Activated T-helper 1 cell treated with anti-CD3 and anti-CD28 coated beads, Interleukin-12 subunit alpha, Interleukin-12 subunit beta, Interleukin-2, Interleukin-4 antibody, amounts not matched to agents 30 ng/mL and 10 ng/mL and 1 ng/mL, durations not matched to agents 14 hours and 24 hours and 36 hours (primary cell): ENCODE data around the gene EFCAB6. TPM values are rescaled to one million over a fixed set of nuclear protein-coding genes. Genes with fewer than 3 reads are reported as not detected.
A peak's percentile ranks its signal among the peaks of the same experiment; 100 is the strongest.

Experiments used
- DNase-seq: peaks from one replicate; pipeline ENCODE4 v3.0.0; 2021; ENCODE audit warnings: low spot score
- H3K27ac Mint-ChIP-seq: one replicate; pipeline ENCODE4 v1.8.0; 2021; ENCODE audit warnings: mild to moderate bottlenecking, mixed read lengths
- H3K27me3 Mint-ChIP-seq: one replicate; pipeline ENCODE4 v1.8.0; 2022; ENCODE audit warnings: mild to moderate bottlenecking, moderate library complexity, mixed read lengths; ENCODE audit not compliant: insufficient read depth
- H3K36me3 Mint-ChIP-seq: one replicate; pipeline ENCODE4 v1.8.0; 2021; ENCODE audit warnings: low read depth, mixed read lengths
- H3K4me1 Mint-ChIP-seq: one replicate; pipeline ENCODE4 v1.8.0; 2021; ENCODE audit warnings: low read depth, mixed read lengths
- H3K4me3 Mint-ChIP-seq: one replicate; pipeline ENCODE4 v1.8.0; 2021; ENCODE audit warnings: mild to moderate bottlenecking, moderate library complexity, mixed read lengths
- H3K9me3 Mint-ChIP-seq: one replicate; pipeline ENCODE4 v1.8.0; 2021; ENCODE audit warnings: mixed read lengths
- intact Hi-C: fragments of 100-400 bp; cut with micrococcal nuclease; formaldehyde crosslinking; loops from one replicate; pipeline ENCODE4 v1.15.1; 2024
- total RNA-seq: library from RNA; stranded (reverse); gene quantifications from 2 replicates; pipeline ENCODE4 v1.2.3, GENCODE V29; 2022

EFCAB6 gene, protein sequence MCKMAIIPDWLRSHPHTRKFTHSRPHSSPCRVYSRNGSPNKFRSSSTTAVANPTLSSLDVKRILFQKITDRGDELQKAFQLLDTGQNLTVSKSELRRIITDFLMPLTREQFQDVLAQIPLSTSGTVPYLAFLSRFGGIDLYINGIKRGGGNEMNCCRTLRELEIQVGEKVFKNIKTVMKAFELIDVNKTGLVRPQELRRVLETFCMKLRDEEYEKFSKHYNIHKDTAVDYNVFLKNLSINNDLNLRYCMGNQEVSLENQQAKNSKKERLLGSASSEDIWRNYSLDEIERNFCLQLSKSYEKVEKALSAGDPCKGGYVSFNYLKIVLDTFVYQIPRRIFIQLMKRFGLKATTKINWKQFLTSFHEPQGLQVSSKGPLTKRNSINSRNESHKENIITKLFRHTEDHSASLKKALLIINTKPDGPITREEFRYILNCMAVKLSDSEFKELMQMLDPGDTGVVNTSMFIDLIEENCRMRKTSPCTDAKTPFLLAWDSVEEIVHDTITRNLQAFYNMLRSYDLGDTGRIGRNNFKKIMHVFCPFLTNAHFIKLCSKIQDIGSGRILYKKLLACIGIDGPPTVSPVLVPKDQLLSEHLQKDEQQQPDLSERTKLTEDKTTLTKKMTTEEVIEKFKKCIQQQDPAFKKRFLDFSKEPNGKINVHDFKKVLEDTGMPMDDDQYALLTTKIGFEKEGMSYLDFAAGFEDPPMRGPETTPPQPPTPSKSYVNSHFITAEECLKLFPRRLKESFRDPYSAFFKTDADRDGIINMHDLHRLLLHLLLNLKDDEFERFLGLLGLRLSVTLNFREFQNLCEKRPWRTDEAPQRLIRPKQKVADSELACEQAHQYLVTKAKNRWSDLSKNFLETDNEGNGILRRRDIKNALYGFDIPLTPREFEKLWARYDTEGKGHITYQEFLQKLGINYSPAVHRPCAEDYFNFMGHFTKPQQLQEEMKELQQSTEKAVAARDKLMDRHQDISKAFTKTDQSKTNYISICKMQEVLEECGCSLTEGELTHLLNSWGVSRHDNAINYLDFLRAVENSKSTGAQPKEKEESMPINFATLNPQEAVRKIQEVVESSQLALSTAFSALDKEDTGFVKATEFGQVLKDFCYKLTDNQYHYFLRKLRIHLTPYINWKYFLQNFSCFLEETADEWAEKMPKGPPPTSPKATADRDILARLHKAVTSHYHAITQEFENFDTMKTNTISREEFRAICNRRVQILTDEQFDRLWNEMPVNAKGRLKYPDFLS (N-terminal part only)
- total RNA-seq = 0.17 TPM in 1 of 2 replicates, not detected in the other

- Mint-ChIP-seq H3K27ac (peak within 1 kb of the TSS; percentile 88), H3K4me3 (peak within 1 kb of the TSS; percentile 94), H3K9me3 (no peaks in the 10 kb centered on the region), H3K4me1 (peaks cover 39% of the 10 kb centered on the region), H3K27me3 (peaks cover 5% of the 10 kb centered on the region), H3K36me3 (no peaks in the 10 kb centered on the region)
- peak; percentile 86 for DNase-seq
- intact Hi-C loops = loop anchor here (1.0 to 5.0 kb wide), 3 partner anchors 111 to 685 kb away; partner anchors contain the start of genes PNPLA3, RTL6 and SAMM50
Observed at GRCh38 chr22:43812149-43812842, at the start of gene EFCAB6. Gene EFCAB6 (minus strand): TSS chr22:43812305. CDS start chr22:43782318, 29,987 bp downstream.

GRCh38 chr22:43861529-43861928, 49.4 kb upstream of the EFCAB6 start:
- intact Hi-C loops = no loop called here
- DNase-seq = no peak
- Mint-ChIP-seq H3K27ac (no peak overlapping the region), H3K4me3 (no peak overlapping the region), H3K36me3 (no peaks in the 10 kb centered on the region), H3K9me3 (no peaks in the 10 kb centered on the region), H3K27me3 (peaks cover 30% of the 10 kb centered on the region), H3K4me1 (no peaks in the 10 kb centered on the region)

DNA sequence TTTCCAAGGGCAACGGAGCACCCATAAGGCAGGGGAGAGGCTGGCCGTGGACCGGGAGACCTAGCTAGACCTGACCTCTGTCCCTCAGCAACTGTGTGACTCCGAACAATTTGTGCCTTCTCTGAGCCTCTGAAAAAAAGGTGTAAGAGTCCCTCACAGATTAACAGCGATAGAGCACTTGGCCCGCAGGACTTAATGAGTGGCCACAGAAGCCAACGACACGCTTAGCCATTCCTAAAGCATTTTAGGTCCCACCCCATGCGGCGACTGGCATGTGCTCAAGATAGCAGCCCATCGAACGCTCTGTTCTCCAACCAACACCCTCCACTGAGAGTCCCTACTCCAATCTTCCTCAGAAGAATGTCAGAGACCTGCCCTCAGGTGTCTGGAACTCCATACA, 48.7 kb upstream of the EFCAB6 start:
- no peak overlapping the region for H3K27ac Mint-ChIP-seq
- intact Hi-C loops = no loop called here
- no peaks in the 10 kb centered on the region for H3K36me3 Mint-ChIP-seq
- peaks cover 30% of the 10 kb centered on the region for H3K27me3 Mint-ChIP-seq
- H3K4me1 Mint-ChIP-seq = no peaks in the 10 kb centered on the region
- H3K4me3 Mint-ChIP-seq = no peak overlapping the region
- no peaks in the 10 kb centered on the region for H3K9me3 Mint-ChIP-seq
- no peak for DNase-seq

- Mint-ChIP-seq H3K27ac (no peak overlapping the region), H3K27me3 (peaks cover 30% of the 10 kb centered on the region), H3K4me3 (no peak overlapping the region), H3K9me3 (no peaks in the 10 kb centered on the region), H3K36me3 (no peaks in the 10 kb centered on the region), H3K4me1 (no peaks in the 10 kb centered on the region)
- intact Hi-C loops = no loop called here
- DNase-seq = no peak
Observed at GRCh38 chr22:43860126-43860525, 48.0 kb upstream of the EFCAB6 start.

DNA sequence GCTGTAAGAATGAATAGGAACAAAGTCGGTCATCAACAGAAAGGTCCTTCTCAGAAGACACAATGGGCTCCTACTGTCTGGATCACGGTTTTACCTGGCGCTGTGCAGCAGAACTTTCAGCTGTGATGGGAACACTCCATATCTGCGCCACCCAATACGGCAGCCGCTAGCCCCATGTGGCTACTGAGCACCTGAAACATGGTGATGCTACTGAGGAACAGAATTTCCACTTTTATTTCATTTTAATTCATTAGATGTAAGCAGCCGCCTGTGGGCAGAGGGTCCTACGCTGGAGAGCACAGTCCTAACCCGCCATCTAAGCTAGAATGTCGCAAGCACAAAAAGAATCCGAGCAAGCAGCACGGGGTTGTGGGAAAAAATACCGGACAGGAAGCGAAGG, 47.5 kb upstream of the EFCAB6 start:
- Mint-ChIP-seq H3K9me3 (no peaks in the 10 kb centered on the region), H3K4me3 (no peak overlapping the region), H3K36me3 (no peaks in the 10 kb centered on the region), H3K27ac (no peak overlapping the region), H3K4me1 (no peaks in the 10 kb centered on the region), H3K27me3 (peaks cover 30% of the 10 kb centered on the region)
- intact Hi-C loops = no loop called here
- DNase-seq = no peak

DNA sequence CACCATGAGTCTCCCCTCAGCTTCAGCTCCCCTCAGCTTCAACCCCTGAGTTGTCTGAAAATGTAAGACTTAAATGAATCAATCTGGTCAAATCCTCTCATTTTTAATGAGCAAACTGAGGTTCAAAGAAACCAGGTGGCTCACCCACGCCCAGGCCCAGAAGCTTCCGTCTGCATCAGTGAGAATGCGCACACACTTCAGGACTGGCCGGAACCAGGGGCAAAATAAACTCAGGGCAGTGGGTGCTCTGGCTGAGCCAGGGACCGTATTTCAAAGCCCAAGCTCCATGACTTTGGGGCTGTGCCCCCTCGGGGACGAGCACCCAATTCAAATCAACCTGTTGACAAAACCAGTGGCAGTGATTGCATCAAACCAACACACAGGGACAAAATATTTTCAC, 47.1 kb upstream of the EFCAB6 start:
- H3K36me3 Mint-ChIP-seq = no peaks in the 10 kb centered on the region
- no peaks in the 10 kb centered on the region for H3K9me3 Mint-ChIP-seq
- intact Hi-C loops = no loop called here
- no peak overlapping the region for H3K27ac Mint-ChIP-seq
- no peak overlapping the region for H3K4me3 Mint-ChIP-seq
- DNase-seq = no peak
- no peaks in the 10 kb centered on the region for H3K4me1 Mint-ChIP-seq
- peaks cover 30% of the 10 kb centered on the region for H3K27me3 Mint-ChIP-seq

DNA sequence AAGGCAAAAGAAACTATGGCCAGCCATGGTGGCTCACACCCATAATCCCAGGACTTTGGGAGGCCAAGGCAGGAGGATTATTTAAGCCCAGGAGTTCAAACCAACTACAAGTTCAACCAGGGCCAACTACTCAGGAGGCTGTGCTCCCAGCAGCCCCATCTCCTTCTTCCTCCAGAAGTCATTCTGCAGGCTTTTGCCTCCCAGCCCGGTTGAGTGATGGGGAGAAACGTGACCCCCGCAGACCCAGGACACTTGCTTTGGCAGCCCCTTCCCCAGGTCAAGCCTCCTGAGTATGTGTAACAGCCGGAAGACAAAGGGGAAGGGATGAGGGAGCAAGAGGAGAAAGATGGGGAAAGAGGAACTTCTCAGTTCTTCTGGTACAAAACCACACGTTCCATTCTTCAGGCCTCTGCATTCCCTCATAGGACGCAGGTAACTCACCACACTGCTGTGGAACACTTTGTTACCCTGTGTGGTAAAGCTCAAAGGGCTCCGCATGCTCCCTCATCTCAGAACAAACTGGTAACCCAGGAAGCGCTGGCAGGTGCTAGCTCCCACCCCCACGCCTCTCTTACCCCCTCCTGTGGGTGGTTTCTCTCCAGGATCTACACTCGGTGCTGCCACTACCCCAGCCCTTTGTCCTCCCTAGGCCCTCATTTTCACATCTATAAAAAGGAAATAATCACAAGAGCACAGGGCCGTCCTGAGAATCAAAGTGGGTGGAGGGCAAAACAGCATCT, 46.2 kb upstream of the EFCAB6 start:
- Mint-ChIP-seq H3K36me3 (no peaks in the 10 kb centered on the region), H3K9me3 (no peaks in the 10 kb centered on the region), H3K4me3 (no peak overlapping the region), H3K4me1 (no peaks in the 10 kb centered on the region), H3K27me3 (peaks cover 25% of the 10 kb centered on the region), H3K27ac (no peak overlapping the region)
- intact Hi-C loops = no loop called here
- no peak for DNase-seq

GRCh38 chr22:43857367-43857766, 45.3 kb upstream of the EFCAB6 start:
- Mint-ChIP-seq H3K36me3 (no peaks in the 10 kb centered on the region), H3K27ac (no peak overlapping the region), H3K4me3 (no peak overlapping the region), H3K4me1 (no peaks in the 10 kb centered on the region), H3K27me3 (peaks cover 18% of the 10 kb centered on the region), H3K9me3 (no peaks in the 10 kb centered on the region)
- intact Hi-C loops = no loop called here
- DNase-seq = no peak

DNA sequence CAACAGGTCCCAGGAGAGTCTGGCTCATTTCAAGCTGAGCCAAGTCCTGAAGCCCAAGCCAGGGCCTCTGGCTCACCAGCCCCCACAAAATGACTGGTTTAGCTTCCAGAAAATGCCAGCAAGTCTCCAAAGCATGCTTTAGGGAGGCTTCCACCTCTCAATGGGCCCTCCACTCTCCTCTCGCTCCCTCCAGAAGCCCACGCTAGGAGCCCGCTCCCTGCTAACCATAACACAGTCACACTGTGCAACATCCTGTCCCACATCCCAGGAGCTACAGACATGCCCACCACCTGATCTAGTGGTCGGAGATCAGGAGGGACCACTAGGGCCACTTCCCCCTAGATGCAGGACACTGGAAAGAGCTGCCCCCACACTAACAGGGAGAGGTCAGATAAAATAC, 43.3 kb upstream of the EFCAB6 start:
- Mint-ChIP-seq H3K4me3 (no peak overlapping the region), H3K27ac (no peak overlapping the region), H3K27me3 (peaks cover 12% of the 10 kb centered on the region), H3K4me1 (no peaks in the 10 kb centered on the region), H3K36me3 (no peaks in the 10 kb centered on the region), H3K9me3 (no peaks in the 10 kb centered on the region)
- no peak for DNase-seq
- intact Hi-C loops = no loop called here

DNA sequence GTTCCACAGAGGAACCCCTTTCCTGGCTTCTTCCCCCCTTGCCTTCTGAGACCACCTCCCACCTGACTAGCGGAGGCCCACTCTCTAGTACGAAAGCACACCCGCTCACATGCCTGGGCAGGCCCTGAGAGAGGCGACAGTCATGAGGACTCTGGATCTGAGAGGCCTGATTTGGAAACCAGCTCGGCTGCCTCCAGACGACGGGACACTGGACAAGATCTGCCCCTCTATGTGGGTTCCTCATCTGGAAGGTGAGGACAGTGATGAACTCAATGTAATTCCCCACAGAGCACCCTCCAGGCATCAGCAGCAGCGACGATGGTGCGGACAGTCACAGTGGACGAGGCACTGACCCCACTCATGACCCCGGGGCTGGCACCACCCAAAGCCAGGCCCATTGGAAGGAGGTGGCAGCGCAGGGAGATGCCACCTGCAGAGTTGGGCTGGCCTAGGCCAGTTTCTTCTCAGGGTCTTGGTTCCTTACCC, 42.7 kb upstream of the EFCAB6 start:
- Mint-ChIP-seq H3K4me1 (no peaks in the 10 kb centered on the region), H3K9me3 (no peaks in the 10 kb centered on the region), H3K4me3 (no peak overlapping the region), H3K27ac (no peak overlapping the region), H3K27me3 (peaks cover 6% of the 10 kb centered on the region), H3K36me3 (no peaks in the 10 kb centered on the region)
- DNase-seq = no peak
- intact Hi-C loops = no loop called here

DNA sequence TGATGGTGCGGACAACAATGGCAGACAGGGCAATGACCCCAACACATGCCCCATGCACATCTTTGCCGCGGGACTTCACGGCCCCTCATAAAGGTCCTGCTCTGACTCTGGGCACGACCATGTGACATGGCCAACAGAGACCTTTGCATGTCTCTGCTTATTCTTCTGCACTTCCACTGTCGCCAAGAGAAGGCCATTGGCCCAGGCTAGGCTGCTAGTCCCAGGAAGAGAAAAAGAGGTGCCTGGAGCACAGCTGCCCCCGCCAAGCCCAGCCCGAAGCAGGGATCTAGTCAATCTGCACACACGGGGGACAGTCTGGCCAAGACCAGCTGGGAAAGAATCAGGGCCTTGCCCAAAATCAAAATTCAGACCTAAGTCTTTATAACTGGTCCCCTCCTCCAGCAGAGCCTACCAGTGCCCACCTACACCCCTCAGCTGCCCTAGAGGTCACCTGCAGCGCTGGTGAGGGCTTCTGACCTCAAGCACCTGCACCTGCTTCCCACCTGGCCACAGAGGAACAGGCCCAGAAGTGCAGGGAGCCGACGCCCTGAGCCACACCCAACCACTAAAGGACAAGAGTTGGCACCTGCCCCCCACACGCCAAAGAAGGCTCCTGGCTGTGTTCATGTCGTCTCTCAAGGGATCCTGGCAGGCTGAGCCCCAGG, 42.1 kb upstream of the EFCAB6 start:
- no peaks in the 10 kb centered on the region for H3K9me3 Mint-ChIP-seq
- intact Hi-C loops = no loop called here
- H3K27ac Mint-ChIP-seq = no peak overlapping the region
- no peak overlapping the region for H3K4me3 Mint-ChIP-seq
- H3K36me3 Mint-ChIP-seq = no peaks in the 10 kb centered on the region
- no peak for DNase-seq
- H3K4me1 Mint-ChIP-seq = no peaks in the 10 kb centered on the region
- peaks cover 6% of the 10 kb centered on the region for H3K27me3 Mint-ChIP-seq
